ENCODE measurements around the gene XIAP. TPM values are rescaled to one million over a fixed set of nuclear protein-coding genes. Genes with fewer than 3 reads are reported as not detected.

XIAP gene
- total and polyA plus RNA-seq, 3 donors from 2014 or later = 16.5 to 30.2 (median 26.5) TPM

DNA sequence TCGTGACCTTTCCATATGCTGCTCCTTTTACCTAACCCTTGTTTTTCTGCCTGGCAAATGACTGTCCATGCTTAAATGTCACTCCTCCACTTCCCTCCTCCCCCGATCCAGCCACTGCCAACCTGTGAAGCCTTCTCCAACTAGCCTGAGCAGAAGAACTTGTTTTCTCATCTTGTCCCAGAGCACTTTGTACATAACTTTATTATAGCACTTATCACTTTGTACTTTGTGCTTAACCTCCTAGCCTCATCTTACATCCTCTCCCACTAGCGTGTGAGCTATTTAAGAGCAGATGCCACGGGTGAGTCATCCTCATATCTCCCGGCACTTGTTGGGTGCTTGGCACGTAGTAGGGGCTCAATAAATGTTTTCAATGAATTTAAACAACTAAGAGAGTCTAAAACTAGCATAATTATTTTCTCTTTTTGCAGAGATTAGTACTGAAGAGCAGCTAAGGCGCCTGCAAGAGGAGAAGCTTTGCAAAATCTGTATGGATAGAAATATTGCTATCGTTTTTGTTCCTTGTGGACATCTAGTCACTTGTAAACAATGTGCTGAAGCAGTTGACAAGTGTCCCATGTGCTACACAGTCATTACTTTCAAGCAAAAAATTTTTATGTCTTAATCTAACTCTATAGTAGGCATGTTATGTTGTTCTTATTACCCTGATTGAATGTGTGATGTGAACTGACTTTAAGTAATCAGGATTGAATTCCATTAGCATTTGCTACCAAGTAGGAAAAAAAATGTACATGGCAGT lies 46.9 kb downstream of the XIAP start:
- Histone ChIP-seq H3K27ac (no peak overlapping the region), H3K9me3 (no peaks in the 10 kb centered on the region), H3K4me1 (no peaks in the 10 kb centered on the region), H3K4me3 (no peak overlapping the region), H3K36me3 (ENCODE audit: low read depth, missing control alignments) (no peaks in the 10 kb centered on the region), H3K27me3 (no peaks in the 10 kb centered on the region)
- intact Hi-C loops (cut with DNase I; ENCODE audit: low total_unique reads) = no loop called here
- no peak for DNase-seq
- WGBS, 2 donors = 77% methylated on average over 8 of the region's 8 CpGs
- TF ChIP-seq, protein P1, sequence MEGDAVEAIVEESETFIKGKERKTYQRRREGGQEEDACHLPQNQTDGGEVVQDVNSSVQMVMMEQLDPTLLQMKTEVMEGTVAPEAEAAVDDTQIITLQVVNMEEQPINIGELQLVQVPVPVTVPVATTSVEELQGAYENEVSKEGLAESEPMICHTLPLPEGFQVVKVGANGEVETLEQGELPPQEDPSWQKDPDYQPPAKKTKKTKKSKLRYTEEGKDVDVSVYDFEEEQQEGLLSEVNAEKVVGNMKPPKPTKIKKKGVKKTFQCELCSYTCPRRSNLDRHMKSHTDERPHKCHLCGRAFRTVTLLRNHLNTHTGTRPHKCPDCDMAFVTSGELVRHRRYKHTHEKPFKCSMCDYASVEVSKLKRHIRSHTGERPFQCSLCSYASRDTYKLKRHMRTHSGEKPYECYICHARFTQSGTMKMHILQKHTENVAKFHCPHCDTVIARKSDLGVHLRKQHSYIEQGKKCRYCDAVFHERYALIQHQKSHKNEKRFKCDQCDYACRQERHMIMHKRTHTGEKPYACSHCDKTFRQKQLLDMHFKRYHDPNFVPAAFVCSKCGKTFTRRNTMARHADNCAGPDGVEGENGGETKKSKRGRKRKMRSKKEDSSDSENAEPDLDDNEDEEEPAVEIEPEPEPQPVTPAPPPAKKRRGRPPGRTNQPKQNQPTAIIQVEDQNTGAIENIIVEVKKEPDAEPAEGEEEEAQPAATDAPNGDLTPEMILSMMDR (IDR thresholded peaks at IDR 0.05) = no peak
- TF ChIP-seq POLR2A (IDR thresholded peaks at IDR 0.05) = no peak

DNA sequence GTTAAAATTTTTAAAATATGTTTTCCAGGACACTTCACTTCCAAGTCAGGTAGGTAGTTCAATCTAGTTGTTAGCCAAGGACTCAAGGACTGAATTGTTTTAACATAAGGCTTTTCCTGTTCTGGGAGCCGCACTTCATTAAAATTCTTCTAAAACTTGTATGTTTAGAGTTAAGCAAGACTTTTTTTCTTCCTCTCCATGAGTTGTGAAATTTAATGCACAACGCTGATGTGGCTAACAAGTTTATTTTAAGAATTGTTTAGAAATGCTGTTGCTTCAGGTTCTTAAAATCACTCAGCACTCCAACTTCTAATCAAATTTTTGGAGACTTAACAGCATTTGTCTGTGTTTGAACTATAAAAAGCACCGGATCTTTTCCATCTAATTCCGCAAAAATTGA lies 49.7 kb downstream of the XIAP start:
- TF ChIP-seq POLR2A (IDR thresholded peaks at IDR 0.05) = no peak
- no peak for DNase-seq
- intact Hi-C loops (cut with DNase I; ENCODE audit: low total_unique reads) = no loop called here
- no peak overlapping the region for H3K4me3 ChIP-seq
- 87 to 95% methylated on average over 4 of the region's 4 CpGs for WGBS, 2 donors
- H3K9me3 ChIP-seq = no peaks in the 10 kb centered on the region
- H3K36me3 ChIP-seq (ENCODE audit: low read depth, missing control alignments) = no peaks in the 10 kb centered on the region
- H3K27ac ChIP-seq = no peak overlapping the region
- no peaks in the 10 kb centered on the region for H3K4me1 ChIP-seq
- H3K27me3 ChIP-seq = no peaks in the 10 kb centered on the region

DNA sequence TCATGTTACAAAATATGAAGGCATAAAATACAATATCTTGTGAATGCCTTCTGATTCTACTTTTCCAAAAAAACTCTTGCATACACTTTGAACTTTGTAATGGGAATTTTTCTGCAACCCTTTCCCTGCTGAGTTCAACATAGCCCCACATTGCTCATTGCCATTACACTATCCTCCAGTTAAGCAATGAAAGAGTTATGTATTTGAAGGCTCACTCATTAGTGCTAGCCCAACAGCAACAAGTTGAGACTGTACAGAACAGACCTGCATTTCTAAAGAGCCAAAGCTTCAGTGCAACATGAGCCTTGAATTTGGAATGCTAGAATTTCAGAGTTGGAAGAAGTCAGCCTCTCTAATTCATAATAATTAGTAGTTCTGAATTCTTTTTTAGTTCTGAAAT lies 57.2 kb downstream of the XIAP start:
- no peak for DNase-seq
- intact Hi-C loops (cut with DNase I; ENCODE audit: low total_unique reads) = no loop called here
- Histone ChIP-seq H3K4me1 (no peaks in the 10 kb centered on the region), H3K4me3 (no peak overlapping the region), H3K27me3 (no peaks in the 10 kb centered on the region), H3K9me3 (no peaks in the 10 kb centered on the region), H3K36me3 (ENCODE audit: low read depth, missing control alignments) (no peaks in the 10 kb centered on the region), H3K27ac (no peak overlapping the region)
- TF ChIP-seq, protein P1 (IDR thresholded peaks at IDR 0.05) = no peak
- no peak for TF ChIP-seq POLR2A (IDR thresholded peaks at IDR 0.05)

DNA sequence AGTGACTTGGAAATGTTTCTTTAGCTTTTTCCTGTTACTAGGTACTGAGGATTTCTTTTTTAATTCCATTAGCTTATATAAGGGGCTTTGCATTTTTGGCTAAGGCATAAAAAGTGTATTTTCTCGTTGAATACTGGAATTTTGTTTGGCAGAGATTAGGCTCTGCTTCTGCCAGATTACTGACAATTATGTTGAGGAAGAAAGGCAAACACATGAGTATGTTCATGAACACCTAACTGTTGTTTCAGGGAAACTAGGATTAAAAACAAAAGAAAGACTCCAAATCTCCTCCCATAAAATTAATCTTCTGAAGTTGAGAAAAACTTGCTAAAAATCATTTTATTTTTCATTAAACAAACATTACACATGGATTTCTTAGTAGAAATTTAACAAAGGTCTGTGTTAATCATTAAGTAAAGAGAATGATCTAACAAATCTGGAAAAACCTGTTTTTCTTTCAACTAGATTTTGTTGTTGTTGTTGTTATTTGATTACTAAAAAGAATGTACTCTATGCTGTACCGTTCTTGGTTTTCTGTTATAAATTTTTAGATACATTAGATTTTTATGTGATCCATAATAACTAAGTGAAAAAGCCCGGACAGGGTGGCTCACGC lies 58.4 kb downstream of the XIAP start:
- DNase-seq = no peak
- no peak overlapping the region for H3K27ac ChIP-seq
- intact Hi-C loops (cut with DNase I; ENCODE audit: low total_unique reads) = no loop called here

DNA sequence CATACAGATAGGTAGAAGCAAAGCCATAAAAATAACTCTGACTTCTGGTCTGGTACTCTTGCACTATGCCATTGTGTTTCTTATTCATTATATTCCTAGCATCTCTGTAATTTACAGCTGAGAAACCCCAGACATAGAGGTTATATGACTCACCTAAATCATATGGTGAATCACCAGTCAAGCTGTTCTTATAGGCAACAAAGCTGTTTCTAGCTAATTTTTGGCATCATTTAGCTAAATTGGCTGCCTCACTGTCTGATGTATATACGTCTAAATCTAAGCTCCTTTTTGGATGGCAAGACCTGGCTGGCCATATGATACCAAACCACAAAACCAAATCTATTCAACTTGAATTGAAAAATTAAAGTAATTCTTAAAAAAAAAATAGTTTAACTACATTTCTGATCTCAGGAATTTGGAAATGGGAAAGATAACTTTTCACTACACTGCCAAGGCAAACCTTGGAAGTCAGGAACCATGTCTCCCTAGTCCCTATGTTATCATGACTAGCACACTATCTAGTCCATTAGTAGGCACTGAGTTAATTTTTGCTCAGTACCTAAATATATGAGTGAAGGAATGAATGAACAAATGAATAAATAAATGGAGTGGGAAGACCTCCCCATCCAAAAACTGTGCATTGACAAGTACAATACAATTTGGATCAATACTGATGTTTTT lies 60.4 kb downstream of the XIAP start:
- Histone ChIP-seq H3K4me1 (no peaks in the 10 kb centered on the region), H3K4me3 (no peak overlapping the region), H3K36me3 (ENCODE audit: low read depth, missing control alignments) (no peaks in the 10 kb centered on the region), H3K27me3 (no peaks in the 10 kb centered on the region), H3K27ac (no peak overlapping the region), H3K9me3 (no peaks in the 10 kb centered on the region)
- no peak for TF ChIP-seq POLR2A (IDR thresholded peaks at IDR 0.05)
- TF ChIP-seq, protein P1 (IDR thresholded peaks at IDR 0.05) = no peak
- 74 to 90% methylated on average over 1 of the region's 1 CpG for WGBS, 2 donors
- intact Hi-C loops (cut with DNase I; ENCODE audit: low total_unique reads) = no loop called here
- DNase-seq = no peak

More for the DNA sequence above, 58.4 kb downstream of the XIAP start:
- Histone ChIP-seq H3K27me3 (no peaks in the 10 kb centered on the region), H3K4me3 (no peak overlapping the region), H3K9me3 (no peaks in the 10 kb centered on the region), H3K36me3 (ENCODE audit: low read depth, missing control alignments) (no peaks in the 10 kb centered on the region), H3K4me1 (no peaks in the 10 kb centered on the region)
- no peak for TF ChIP-seq POLR2A (IDR thresholded peaks at IDR 0.05)
- TF ChIP-seq, protein P1 (IDR thresholded peaks at IDR 0.05) = no peak
- 76% methylated on average over 4 of the region's 4 CpGs for WGBS, 2 donors

Data from testis (tissue), 3 donors.